MM.1S (cell line): ENCODE measurements around the gene ACOT12.

Experiments used
- CTCF ChIP-seq: fragments of 300-600 bp; sonication (generic); IDR thresholded peaks from 2 replicates; pipeline ENCODE4 v1.5.1; 2016; ENCODE audit warnings: antibody characterized with exemption, low read length, mixed read lengths
- EZH2 ChIP-seq: fragments of 300-600 bp; sonication (generic); optimal IDR thresholded peaks from 2 replicates; pipeline ENCODE3; 2017; ENCODE audit warnings: low read depth, mild to moderate bottlenecking, antibody characterized with exemption, low read length, mixed read lengths
- EZH2phosphoT487 ChIP-seq: fragments of 300-600 bp; sonication (generic); IDR thresholded peaks from 2 replicates; pipeline ENCODE4 v1.6.1; 2018; ENCODE audit warnings: antibody characterized with exemption, low read length

GRCh38 chr5:81336556-81336955 lies 57.4 kb downstream of the ACOT12 start:
- no peak for TF ChIP-seq EZH2phosphoT487
- no peak for TF ChIP-seq CTCF
- no peak for TF ChIP-seq EZH2
